GM12864 (cell line): ENCODE results near the gene SORBS1.

ENCODE experiments used
- DNase-seq: peaks from one replicate; pipeline ENCODE4 v3.0.0-alpha.2; 2011; ENCODE audit warnings: low read depth
- H3K4me3 ChIP-seq: 2 replicates; pipeline ENCODE4 v1.5.1; 2011; ENCODE audit warnings: mild to moderate bottlenecking, low read depth, low read length, control low read depth
- CTCF ChIP-seq: IDR thresholded peaks from 2 replicates; pipeline ENCODE4 v1.5.1; 2011; ENCODE audit warnings: low read depth, mild to moderate bottlenecking, moderate library complexity, low read length, control low read depth, inconsistent platforms; ENCODE audit errors: missing control alignments

The SORBS1 gene

GRCh38 chr10:95499482-95499989 lies 61.6 kb downstream of the SORBS1 start:
- no peak for TF ChIP-seq CTCF

GRCh38 chr10:95496951-95497350 lies 64.2 kb downstream of the SORBS1 start:
- TF ChIP-seq CTCF, result no peak
- H3K4me3 ChIP-seq, result no peak overlapping the region
- DNase-seq, result no peak

More at GRCh38 chr10:95499482-95499989, 61.6 kb downstream of the SORBS1 start:
- DNase-seq, result no peak
- H3K4me3 ChIP-seq, result no peak overlapping the region

- H3K4me3 ChIP-seq, result no peak overlapping the region
- DNase-seq, result no peak
- TF ChIP-seq CTCF, result no peak
These were observed 64.8 kb downstream of the SORBS1 start for GRCh38 chr10:95496246-95496911.

- no peak for DNase-seq
- no peak for TF ChIP-seq CTCF
- no peak overlapping the region for H3K4me3 ChIP-seq
These were observed 67.3 kb downstream of the SORBS1 start for GRCh38 chr10:95493862-95494261.

- DNase-seq, result no peak
- no peak overlapping the region for H3K4me3 ChIP-seq
- no peak for TF ChIP-seq CTCF
These were observed 73.2 kb downstream of the SORBS1 start for GRCh38 chr10:95487994-95488393.

GRCh38 chr10:95485056-95485844 lies 75.9 kb downstream of the SORBS1 start:
- no peak overlapping the region for H3K4me3 ChIP-seq
- no peak for TF ChIP-seq CTCF
- DNase-seq, result no peak
